NK-92 (cell line): ENCODE results near the gene AKAP13.
"Not testable (repeated sequence)": the region's sequence is repeated elsewhere in the genome, so short reads cannot be mapped to it uniquely, and the experiment has no call there.

ENCODE experiments used
- DNase-seq: peaks from one replicate; lab custom pipeline; 2025; ENCODE audit not compliant: unreplicated experiment; lab: John Stamatoyannopoulos, UW

Gene AKAP13

DNA sequence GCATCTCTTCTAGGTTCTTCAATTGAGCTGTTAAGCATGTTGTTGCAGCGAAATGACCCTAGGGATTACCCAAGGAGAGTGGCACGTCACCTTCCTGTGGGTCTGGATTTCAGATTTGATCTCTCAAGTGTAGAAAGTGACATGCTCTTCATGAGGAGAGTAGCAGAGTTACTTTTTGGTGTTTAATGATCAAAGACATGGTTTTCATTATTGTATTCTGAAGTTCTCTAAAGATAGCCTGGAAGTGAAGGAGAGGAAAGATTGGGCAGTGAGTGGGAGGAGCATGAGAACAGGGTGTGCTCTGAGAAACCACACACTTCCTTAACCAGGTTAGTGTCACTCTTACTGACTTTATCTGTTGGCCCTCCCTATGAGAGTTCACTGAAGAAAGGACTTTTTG is 153.6 kb downstream of the AKAP13 start:
- no peak for DNase-seq

DNA sequence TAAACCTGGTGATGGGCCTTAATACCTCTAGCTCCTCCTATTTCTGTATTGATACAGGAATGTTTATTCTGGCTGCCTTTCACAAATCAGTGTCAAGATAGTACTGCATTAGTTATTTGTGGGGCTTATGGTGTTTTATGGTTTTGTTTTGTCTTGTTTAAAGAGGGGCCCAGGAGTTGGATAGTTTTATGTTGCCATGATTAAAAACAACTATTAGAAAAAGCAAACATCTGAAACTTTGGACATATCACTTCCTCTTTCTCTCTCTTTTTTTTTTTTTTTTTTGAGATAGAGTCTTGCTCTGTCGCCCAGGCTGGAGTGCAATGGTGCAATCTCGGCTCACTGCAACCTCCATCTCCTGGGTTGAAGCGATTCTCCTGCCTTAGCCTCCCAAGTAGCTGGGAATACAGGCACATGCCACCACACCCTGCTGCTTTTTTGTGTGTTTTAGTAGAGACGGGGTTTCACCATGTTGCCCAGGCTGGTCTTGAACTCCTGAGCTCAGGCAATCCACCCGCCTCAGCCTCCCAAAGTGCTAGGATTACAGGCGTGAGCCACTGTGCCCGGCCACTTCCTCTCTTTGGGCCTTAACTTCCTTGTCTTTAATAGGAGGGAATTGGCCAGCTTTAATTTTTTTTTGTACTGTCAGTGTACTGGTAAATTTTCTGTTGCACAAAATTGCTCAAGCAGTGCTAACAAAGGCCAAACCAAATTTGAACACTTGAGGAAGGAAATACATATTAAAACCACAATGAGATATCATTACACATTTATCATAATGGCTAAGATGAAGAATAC is 155.3 kb downstream of the AKAP13 start:
- not testable (repeated sequence) for DNase-seq

DNA sequence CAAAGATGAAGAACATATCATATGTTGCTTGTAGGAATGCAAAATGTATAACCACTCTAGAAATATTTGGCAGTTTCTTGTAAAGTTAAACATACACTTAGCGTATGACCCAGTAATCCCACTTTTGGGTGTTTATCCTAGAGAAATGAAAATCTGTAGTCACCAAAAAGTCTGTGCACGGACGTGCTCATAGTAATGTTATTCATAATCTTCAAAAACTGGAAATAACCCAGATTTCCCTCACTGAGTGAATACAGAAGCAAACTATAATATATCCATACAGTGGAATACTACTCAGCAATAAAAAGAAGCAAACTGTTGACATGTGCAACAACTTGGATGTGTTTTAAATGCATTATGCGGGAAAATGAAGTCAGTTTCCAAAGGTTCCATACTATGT is 155.9 kb downstream of the AKAP13 start:
- DNase-seq: no peak

DNA sequence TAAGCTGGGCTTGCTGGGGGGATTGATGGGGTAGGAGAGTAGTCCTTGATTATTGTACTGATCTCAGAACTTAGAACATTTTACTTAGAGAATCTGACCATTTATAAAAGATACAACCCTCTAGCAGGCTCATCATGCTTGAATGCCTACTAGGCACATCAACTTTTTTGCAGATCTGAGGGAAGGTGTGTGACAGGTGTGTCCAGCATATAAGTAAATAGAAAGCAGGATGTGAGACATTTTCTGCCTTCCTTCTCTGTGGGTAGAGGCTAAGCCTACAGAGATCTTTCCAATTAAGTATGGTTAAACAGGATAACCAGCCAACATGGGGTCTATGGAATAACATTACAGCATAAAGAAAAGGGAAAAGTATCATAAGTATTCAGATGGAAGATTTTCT is 159.1 kb downstream of the AKAP13 start:
- DNase-seq: no peak

DNA sequence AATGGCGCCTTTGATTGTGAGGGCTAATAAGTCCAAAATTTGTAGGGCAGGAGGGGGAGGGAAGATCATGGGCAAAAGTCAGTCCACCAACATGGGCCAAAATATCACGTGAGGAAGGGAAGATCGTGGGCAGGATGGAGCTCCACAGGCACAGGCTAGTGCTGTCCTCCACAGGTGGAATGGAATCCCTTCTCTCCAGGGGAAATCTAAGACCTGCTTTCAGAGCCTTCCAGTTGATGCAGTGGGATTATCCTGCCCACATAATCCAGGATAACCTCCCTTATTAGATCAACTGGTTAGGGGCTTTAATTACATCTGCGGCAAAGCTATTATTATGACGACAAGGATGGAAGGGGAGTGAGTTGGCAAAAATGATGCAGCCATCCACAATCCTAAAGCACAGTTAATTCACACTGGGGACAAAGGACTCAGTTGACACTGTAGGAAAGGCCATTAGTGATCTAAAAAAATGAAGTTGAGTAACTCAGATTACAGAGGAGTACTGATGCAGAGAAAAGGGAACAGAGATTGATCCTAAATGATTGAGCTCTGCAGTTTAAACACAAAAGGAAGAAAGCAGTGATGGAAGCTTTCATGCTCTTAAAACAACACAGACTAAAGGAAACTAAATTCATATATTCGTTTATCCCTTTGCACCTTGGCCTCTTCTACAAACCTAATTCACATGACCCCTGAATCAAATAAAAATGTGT is 159.8 kb downstream of the AKAP13 start:
- no peak for DNase-seq

DNA sequence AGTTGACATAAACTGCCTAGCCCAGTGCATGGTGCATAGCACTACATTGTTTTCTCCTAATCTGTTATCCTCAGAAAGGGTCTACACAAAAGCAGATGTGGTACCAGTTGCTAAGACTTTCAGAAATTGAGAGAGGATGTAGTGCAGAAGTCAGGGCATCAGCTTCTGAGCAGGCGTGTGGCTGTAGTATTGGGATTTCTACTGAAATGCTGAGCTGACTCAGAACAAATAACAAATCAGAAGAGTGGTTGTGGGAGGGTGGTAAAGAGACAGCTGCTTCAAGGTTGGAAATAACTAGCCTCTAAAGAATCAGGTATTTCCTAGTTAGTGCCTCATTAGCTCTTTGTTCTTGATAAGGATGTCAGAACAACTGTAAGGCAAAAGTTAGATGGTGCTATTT is 161.3 kb downstream of the AKAP13 start:
- no peak for DNase-seq

DNA sequence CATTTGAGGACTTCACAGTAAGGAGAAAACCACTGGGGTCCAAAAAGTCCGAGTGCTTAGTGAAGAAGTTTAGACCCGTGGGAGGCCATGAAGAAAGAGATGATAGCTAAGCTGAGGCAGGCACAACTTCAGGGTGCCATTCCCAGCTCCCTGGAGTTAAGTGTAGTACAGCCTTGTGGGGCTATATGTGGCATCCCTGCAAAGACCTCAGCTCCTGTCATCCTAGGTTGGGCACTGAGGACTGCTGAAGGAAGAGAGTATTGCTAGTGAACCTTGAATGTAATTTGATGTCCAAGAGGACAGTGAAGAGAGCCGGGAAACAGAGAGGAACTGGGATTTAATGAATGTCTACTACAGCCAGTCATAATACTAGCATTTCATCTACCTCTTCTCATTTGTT is 162.1 kb downstream of the AKAP13 start:
- no peak for DNase-seq

DNA sequence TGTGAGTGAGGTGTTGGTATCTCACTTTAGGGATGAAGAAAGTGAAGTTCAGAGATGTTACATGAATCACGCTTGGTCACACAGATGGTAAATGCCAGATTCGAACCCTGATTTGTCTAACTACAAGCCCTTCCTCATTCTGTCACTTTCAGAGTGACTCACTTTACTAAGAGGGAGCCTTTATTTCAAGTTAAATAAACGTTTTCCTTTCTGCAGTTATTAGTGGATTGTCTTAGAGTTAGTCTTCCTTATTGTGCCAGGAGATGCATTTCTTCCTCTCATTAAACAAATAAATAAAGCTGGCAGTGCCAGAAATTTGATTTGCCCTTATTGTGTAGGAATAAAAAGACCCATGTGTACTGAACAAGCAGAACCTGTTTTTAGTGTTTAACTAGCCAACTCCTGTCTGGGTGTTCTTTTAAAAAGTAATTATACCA is 162.5 kb downstream of the AKAP13 start:
- DNase-seq: no peak

DNA sequence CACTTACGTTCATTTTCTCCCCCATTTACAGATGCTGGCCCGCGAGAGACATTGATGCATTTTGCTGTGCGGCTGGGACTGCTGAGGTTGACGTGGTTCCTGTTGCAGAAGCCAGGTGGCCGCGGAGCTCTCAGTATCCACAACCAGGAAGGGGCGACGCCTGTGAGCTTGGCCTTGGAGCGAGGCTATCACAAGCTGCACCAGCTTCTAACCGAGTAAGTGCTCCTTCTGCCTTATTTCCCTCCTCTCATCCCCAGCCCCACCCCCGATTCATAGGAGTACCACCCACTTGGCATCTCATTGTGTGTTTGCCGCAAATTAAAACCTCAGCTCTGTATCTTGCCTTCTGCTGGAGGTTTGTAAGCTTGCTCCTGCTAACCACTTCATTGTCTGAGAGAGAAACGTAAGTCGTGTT is 163.3 kb downstream of the AKAP13 start:
- no peak for DNase-seq

DNA sequence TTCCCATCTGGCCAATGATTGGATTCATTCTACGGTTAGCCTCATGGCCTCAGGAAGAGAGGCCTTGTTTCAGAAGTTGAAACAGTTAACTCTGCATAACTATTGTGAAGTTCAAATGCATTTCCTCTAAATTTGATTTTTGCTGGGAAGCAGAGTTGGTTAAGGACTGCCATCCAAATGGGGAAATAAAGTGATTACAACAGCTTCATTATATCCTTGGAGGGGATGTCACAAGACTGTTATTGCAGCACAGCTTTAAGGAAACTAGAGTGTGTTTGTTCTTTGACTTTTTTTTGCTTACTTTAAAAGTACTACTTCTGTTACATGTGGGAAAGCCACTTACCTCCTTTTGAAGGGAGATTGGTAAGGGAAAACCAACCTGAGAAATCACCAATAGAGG is 164.8 kb downstream of the AKAP13 start:
- no peak for DNase-seq

DNA sequence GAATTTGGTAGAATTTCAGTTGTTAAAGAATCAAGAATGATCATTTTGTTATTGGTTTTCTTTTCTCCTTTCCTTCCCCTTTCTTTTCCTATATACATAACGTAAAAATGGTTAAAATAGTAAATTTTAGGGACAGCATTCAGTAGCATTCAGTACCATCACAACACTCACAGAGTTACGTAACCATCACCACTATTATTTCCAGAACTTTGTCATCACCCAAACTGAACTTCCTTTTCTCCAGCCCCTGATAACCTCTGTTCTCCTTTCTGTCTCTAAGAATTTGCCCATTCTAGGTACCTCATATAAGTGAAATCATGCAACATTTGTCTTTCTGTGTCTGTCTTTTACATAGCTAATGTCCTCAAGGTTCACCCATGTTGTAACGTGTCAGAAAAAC is 165.3 kb downstream of the AKAP13 start:
- DNase-seq: no peak

DNA sequence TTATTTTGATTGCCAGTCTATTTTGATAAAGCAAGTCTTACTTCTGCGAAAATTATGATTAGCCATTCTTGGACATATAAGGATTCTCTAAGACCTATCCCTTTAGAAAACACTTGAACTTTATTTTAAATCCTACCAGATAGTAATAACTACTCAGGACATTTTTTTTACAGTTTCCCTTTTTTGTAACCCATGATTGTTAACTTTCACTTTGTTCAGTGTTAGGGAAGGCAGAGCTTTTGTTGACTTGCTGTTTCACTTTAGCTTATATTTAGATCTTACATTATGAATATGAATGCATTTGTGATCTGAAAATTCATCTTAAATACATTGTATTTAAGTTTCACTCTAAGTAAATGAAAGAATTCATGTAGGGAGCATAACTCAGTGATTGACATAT is 167.0 kb downstream of the AKAP13 start:
- DNase-seq: no peak

DNA sequence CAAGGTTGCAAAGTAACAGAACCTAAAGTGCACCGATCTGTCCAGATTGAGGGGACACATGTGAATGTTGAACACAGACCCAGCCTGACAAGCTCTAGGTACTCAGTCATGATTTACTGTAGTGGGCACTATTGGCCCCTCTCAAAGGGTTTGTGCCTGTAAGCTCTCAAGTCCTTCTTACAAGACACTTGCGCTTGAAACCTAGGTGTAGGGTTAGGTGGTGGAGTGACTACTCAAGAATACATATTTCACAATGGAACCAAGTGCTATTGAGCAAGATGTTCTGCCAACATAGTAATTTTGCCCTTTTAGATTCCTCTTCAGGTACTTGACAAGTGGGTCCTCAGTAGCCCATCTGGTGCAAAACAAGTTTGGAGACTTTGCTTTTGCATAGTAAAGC is 169.9 kb downstream of the AKAP13 start:
- no peak for DNase-seq

DNA sequence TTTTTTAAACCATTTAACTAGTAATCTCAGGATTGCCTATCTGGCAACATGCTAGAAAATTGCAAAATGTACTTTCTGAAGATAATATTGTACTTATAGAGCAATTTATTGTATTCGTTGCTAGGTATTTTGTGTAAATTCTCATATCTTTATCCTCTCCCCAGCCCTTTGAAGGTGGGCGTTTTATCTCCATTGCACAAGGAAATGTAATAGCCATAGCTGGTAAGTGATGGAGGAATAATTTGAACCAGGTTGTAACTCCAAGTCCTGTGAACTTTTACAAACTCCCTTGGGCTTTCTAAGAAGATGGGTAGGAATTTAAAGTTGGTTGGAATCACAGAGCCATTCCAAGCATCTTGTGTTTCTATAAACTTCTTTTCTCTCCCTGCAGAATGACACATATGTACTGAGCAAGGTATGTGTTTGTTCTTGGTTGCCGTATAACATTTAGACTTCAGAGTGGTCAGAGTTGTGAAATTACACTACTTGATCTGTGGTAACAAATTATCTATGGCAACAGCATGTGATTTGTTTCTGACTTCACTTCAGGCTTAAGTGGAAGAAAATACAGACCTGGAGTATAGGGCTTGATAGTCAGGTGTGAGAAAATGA is 170.9 kb downstream of the AKAP13 start:
- no peak for DNase-seq

DNA sequence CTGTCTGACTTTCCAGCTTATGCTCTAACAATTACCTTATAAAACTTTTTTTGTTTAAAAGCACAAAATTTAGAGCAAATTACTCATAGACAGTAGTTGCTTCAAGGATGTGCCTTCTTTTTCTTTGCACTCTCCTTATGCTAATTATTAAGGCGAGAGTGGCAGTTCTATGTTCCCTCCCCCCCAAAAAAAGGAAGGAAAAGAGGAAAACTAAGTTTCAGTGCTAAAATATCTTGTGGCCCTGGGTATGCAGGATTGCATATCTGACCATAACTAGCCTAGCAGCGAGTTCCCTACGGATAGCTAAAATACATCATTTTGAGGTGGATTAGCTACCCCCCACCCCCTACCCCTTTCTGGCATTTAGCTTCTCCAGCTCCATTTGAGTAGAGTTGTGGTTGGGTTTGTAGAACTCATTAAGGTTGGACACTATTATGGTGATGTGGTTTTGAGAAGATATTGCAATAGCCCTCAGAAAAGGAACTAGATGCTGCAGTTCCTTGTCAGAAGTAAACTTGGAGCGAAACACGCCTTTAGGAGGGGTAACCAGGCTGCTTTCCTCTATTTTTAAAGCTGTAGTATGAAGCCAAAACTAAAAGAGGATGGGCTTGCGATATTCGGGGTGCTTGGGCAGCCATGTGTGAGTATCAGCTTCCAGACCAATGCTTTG is 174.6 kb downstream of the AKAP13 start:
- DNase-seq: no peak

DNA sequence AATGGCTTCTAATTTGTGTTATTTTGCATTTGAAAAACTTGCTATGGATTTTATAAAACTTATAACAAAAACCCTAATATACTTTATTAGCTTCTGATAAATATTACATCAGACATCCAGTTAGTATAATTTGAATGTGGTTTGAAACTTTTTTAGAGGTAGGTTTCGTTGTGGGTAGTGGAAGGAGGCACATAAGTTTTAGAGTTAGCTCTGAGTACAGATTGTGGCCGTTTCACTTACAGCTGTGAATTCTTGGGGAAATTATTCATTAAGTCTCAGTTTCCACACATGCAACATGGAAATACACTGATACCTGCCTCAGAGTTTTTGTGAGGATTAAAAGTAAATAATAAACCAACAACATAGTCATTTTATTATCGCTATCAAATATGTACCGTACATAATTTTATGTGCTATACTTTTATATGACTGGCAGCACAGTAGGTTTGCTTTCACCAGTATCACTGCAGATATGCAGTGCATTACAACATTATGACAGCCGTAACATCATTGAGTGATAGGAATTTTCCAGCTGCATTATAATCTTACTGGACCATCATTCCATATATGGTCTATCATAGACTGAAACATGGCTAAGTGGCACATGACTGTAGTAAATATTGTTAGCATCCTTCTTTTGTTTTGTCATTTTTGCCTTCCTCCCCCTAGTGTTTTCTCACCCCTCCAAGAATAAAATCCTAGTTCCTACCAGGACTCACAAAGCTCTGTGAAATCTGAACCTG is 175.6 kb downstream of the AKAP13 start:
- DNase-seq: no peak

DNA sequence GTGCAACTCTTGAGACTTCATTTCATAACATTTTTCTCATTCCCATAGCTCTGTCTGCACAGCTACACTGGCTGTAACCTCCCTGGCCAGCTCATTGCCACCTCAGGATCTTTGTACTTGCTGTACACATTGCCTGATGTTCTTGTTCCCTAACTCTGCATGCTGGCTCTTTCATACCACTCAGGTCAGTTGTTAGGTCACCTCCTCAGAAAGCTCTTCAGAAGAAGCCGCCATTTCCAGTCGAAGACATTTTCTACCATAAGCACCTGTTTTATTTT is 176.2 kb downstream of the AKAP13 start:
- DNase-seq: no peak

DNA sequence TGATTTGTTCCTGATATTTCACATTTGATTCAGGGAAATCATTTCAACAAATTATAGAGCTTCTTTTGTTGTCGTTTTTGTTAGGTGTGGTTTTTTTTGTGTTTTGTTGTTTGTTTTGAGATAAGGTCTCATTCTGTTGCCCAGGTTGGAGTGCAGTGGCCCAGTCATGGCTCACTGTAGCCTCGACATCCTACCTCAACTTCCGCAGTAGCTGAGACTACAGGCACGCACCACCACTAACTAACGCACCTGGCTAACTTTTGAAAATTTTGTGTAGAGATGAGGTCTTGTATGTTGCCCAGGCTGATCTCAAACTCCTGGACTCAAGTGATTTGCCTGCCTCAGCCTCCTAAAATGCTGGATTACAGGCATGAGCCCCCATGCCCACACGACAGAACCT is 177.0 kb downstream of the AKAP13 start:
- DNase-seq: no peak

DNA sequence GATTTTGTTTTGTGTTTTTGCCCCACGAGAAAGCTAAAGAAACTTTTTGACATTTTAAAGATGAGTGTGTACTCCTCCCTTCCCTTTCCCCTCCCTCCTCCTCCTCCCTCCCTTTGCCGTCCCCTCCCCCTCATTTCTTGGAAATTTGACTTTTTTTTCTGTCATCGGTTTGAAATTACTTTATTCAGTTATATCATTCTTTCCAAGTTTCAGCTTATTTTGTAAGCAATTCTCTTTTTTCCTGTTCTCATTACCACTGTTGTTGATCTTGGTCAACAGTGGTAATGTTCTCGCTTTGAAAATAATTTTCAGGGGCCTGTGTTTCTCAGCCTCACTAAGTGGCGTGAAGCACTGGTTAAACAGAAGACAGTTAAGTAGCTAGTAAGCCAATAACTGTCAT is 178.4 kb downstream of the AKAP13 start:
- DNase-seq: no peak

DNA sequence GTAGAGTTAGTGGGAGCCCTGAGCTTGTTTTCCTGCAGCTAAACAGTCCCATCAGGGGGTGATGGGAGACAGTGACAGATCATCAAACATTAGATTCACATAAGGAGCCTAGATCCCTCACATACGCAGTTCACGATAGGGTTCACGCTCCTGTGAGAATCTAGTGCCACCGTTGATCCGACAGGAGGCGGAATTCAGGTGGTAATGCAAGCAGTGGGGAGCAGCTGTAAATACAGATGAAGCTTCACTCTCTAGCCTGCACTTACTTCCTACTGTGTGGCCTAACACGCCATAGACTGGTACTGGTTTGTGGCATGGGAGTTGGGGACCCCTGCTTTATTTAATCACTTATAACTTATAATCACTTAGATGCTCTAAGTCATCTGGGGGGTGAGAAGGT is 179.1 kb downstream of the AKAP13 start:
- no peak for DNase-seq

DNA sequence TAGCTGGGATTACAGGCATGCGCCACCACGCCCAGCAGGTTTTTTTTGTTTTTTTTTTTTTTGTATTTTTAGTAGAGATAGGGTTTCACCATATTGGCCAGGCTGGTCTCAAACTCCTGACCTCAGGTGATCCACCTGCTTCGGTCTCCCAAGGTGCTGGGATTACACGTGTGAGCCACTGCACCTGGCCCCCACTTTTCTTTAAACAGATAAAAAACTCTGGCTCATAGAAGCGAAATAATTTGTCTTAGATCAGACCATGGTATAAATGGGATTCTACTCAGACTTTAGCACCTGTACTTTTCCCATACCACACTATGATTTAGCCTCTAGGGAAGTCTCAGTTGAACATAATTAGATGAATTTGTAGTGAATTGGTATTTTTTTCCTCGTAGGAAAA is 182.4 kb downstream of the AKAP13 start:
- DNase-seq: no peak
